Heart left ventricle (tissue), 16 donors: Measurements from ENCODE around the gene SPAG7. TPM values are rescaled to one million over a fixed set of nuclear protein-coding genes. Genes with fewer than 3 reads are reported as not detected.

Source experiments
- ATAC-seq, 4 donors: fragments of 200-7000 bp; cut with Tn5 transposase; one replicate each; pipeline ENCODE4 v1.9.1; 2020 to 2022; ENCODE audit warnings: moderate library complexity in 4 of 4, mild to moderate bottlenecking in 3 of 4, moderate number of reproducible peaks in 1 of 4
- DNase-seq, 5 donors: peaks; one replicate each; pipeline ENCODE4 v3.0.0-alpha.2; 2020
- H3K27ac ChIP-seq, 12 donors: fragments of 200-600 bp; sonication (generic) in 4 of 12; one replicate each; pipeline versions ENCODE4 v1.5.0 to v1.8.0; 2016 to 2022; ENCODE audit warnings: mild to moderate bottlenecking in 2 of 12
- H3K27me3 ChIP-seq, 9 donors: fragments of 200-600 bp; sonication (generic) in 2 of 9; one replicate each; pipeline versions ENCODE4 v1.5.1 to v1.8.0; 2016 to 2022; ENCODE audit warnings: mild to moderate bottlenecking in 3 of 9
- H3K36me3 ChIP-seq, 9 donors: fragments of 200-600 bp; sonication (generic) in 2 of 9; one replicate each; pipeline versions ENCODE4 v1.5.0 to v1.8.0; 2018 to 2022; ENCODE audit warnings: mild to moderate bottlenecking in 2 of 9
- H3K4me1 ChIP-seq, 12 donors: fragments of 200-600 bp; sonication (generic) in 4 of 12; one replicate each; pipeline versions ENCODE4 v1.5.0 to v1.8.0; 2016 to 2022; ENCODE audit warnings: mild to moderate bottlenecking in 3 of 12
- H3K4me3 ChIP-seq, 12 donors: fragments of 200-600 bp; sonication (generic) in 4 of 12; one replicate each; pipeline versions ENCODE4 v1.5.0 to v1.8.0; 2017 to 2022; ENCODE audit warnings: mild to moderate bottlenecking in 9 of 12, moderate library complexity in 4 of 12
- H3K9me3 ChIP-seq, 12 donors: fragments of 200-600 bp; sonication (generic) in 4 of 12; one replicate each; pipeline versions ENCODE4 v1.5.0 to v1.8.0; 2016 to 2022; ENCODE audit warnings: mild to moderate bottlenecking in 1 of 12
- POLR2A ChIP-seq, 2 donors: fragments of 450-650 bp; IDR thresholded peaks; one replicate each; pipeline ENCODE4 v1.6.1; 2017; ENCODE audit warnings: antibody characterized with exemption in 2 of 2, mild to moderate bottlenecking in 2 of 2, moderate library complexity in 2 of 2
- WGBS, 4 donors: extraction: QIAGEN DNeasy Blood & Tissue Kit in 2 of 4; methylation state at CpG; one replicate each; pipeline versions ENCODE4 v1.1.5 to v1.1.7; 2013 to 2018; 5-methylcytosine and 5-hydroxymethylcytosine counted together
- intact Hi-C, 10 donors: fragments of 100-400 bp; cut with DNase I; formaldehyde crosslinking; loops; one replicate each; pipeline versions ENCODE4 v1.11.1 to v1.14.2; 2022
- polyA plus RNA-seq, 2 donors: library from polyadenylated mRNA; stranded (reverse); fragments of 200-250 nt; gene quantifications; one replicate each; pipeline ENCODE4 v1.2.3, GENCODE V29; 2013
- total RNA-seq, 9 donors: library from RNA; depleted of rRNA in 2 of 9; stranded (reverse); fragments of >200 nt in 2 of 9; fragmentation: NEBNext Ultra II Directional in 3 of 9; extraction: Animal tissue kit (Norgen Biotek cat#: 25700) in 3 of 9; gene quantifications; one replicate each; pipeline versions ENCODE4 v1.1.0 to v1.2.4, GENCODE V29; 2016 to 2023
- TF ChIP-seq, protein P1 (sequence below), 12 donors: fragments of 200-600 bp; sonication (generic) in 4 of 12; IDR thresholded peaks; one replicate each; pipeline versions ENCODE4 v1.5.0 to v1.8.0; 2018 to 2022; ENCODE audit warnings: antibody characterized with exemption in 12 of 12, mild to moderate bottlenecking in 5 of 12
- donor health status: ischemic (EF 13 %, LVEDD 7.1; RV severe dilation, severe dysfunction).
- donor health status: healthy with polysubstance abuse.
- donor health status: DM: no; HTN: yes; CAD: no.
- donor health status: DM: no; HTN: no; CAD: no.
- donor health status: ischemic (EF 25% LVEDD 6.9; RV normal size, moderate dysfunction).
- donor health status: ischemic (EF 25% LVEDD 5.7; RV mildly dilated, moderate dysfunction).
- donor health status: healthy.
- donor health status: DM: yes; HTN: yes; CAD: no.
- donor health status: ischemic (EF 35%, LVEDD 5.7; RV mildly dilated, moderate dysfunction).
- donor health status: nonischemic (EF 11% LVEDD 7.7; RV severe dilation, severe dysfunction).
- donor health status: DM: yes; HTN: yes; CAD: no.
- donor health status: PGD.
- donor health status: ischemic (EF 29% LVEDD 5.4; RV normal size, mild dysfunction).
- donor health status: nonischemic (EF 23%, LVEDD 6.1; RV moderate dilation, normal function).

Gene SPAG7
- total and polyA plus RNA-seq, 11 donors: 88.7 to 192 (median 125) TPM

DNA sequence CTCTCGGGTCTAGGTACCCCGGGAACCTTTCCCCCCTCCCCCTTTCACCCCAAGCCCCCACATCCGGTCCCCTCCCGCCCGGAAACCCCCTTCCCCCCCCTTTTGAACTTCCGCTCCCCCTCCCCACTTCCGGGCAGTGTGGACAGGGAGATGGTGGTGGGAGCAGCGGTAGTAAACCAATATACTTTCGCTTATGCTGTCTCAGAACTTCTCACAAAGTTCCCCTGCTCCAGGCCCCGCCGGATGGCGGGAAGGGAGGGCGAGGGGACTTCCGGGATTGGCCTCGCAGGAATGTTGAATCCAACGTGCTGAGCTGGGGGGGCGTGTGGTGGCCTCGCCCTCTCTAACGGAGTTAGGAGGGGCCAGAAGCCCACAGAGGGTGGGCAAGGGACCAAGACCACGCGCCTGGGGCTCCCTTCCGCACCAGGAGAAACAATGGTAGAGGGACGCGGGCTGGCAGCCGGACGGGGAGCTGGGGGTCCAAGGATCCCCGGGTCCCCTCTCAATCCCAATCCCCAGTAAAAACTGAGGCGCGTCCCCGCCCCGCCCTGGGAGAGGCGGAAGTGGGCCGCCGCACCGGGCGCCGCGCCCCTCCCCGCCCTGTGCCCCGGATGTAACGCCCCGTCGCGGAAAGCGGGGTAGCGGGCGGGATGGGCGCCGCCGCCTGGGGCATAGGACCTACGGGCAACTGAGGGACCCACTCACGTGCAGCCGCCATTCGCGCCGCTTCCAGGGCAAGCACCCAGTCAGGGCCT lies 20.0 kb downstream of the SPAG7 start:
- H3K27ac ChIP-seq: peak overlapping the region; percentile 69 to 100 (median 99)
- intact Hi-C loops: loop anchor here in 4 of 10 donors (1.0 to 5.0 kb wide), 4 partner anchors 7 to 49 kb away; partner anchors contain the start of genes RNF167 (in 2 of the 4), SLC25A11 (in 2 of the 4), SPAG7 (in 2 of the 4) and CAMTA2 (in 1 of the 4)
- no peaks in the 10 kb centered on the region for H3K9me3 ChIP-seq
- TF ChIP-seq, protein P1, sequence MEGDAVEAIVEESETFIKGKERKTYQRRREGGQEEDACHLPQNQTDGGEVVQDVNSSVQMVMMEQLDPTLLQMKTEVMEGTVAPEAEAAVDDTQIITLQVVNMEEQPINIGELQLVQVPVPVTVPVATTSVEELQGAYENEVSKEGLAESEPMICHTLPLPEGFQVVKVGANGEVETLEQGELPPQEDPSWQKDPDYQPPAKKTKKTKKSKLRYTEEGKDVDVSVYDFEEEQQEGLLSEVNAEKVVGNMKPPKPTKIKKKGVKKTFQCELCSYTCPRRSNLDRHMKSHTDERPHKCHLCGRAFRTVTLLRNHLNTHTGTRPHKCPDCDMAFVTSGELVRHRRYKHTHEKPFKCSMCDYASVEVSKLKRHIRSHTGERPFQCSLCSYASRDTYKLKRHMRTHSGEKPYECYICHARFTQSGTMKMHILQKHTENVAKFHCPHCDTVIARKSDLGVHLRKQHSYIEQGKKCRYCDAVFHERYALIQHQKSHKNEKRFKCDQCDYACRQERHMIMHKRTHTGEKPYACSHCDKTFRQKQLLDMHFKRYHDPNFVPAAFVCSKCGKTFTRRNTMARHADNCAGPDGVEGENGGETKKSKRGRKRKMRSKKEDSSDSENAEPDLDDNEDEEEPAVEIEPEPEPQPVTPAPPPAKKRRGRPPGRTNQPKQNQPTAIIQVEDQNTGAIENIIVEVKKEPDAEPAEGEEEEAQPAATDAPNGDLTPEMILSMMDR (IDR thresholded peaks at IDR 0.05): no peak
- peak in 3 of 4 donors; percentile 27 to 32 (median 27) for ATAC-seq
- DNase-seq: peak; percentile 60 to 85 (median 70)
- H3K4me3 ChIP-seq: peak overlapping the region; percentile 73 to 100 (median 98)
- WGBS, 4 donors: 0 to 2% (median 1%) methylated on average over 16 to 56 of the region's 56 CpGs
- peaks cover 0 to 44% (median 41%) of the 10 kb centered on the region in 9 donors for H3K36me3 ChIP-seq
- no peaks in the 10 kb centered on the region for H3K27me3 ChIP-seq
- peaks cover 11 to 75% (median 48%) of the 10 kb centered on the region in 12 donors for H3K4me1 ChIP-seq

DNA sequence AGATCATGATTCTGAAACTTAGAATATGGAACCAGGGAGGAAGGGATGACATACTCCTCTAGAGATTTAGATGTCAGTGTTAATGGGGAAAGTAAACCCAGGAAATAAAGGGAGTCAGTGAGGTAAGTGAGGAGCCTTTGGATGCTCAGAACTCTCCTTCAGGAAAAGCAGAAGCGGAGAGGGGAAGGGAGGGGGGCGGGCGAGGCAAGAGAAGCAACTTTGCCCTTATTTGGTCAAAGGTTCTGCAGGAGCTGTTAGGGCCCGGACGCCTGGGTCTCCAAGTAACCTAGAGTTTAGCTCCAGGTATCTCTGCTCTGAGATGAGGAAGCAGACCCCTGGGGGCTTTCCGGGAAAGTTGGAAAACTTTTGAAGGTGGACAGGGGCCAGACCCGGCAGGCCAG lies 20.6 kb downstream of the SPAG7 start:
- intact Hi-C loops: loop anchor here in 1 of 10 donors (5.0 kb wide), 1 partner anchor 40 kb away; the partner anchor contains the start of gene CAMTA2
- DNase-seq: peak in 2 of 5 donors; percentile 30 to 50
- TF ChIP-seq POLR2A (IDR thresholded peaks at IDR 0.05): no peak
- TF ChIP-seq, protein P1 (IDR thresholded peaks at IDR 0.05): no peak
- peak overlapping the region; percentile 73 to 100 (median 98) for H3K4me3 ChIP-seq
- ATAC-seq: no peak
- 3 to 13% (median 6%) methylated on average over 7 of the region's 7 CpGs for WGBS, 4 donors
- H3K36me3 ChIP-seq: peaks cover 0 to 50% (median 46%) of the 10 kb centered on the region in 9 donors
- peaks cover 11 to 73% (median 47%) of the 10 kb centered on the region in 12 donors for H3K4me1 ChIP-seq
- peak overlapping the region; percentile 69 to 100 (median 99) for H3K27ac ChIP-seq
- H3K27me3 ChIP-seq: no peaks in the 10 kb centered on the region
- no peaks in the 10 kb centered on the region for H3K9me3 ChIP-seq

DNA sequence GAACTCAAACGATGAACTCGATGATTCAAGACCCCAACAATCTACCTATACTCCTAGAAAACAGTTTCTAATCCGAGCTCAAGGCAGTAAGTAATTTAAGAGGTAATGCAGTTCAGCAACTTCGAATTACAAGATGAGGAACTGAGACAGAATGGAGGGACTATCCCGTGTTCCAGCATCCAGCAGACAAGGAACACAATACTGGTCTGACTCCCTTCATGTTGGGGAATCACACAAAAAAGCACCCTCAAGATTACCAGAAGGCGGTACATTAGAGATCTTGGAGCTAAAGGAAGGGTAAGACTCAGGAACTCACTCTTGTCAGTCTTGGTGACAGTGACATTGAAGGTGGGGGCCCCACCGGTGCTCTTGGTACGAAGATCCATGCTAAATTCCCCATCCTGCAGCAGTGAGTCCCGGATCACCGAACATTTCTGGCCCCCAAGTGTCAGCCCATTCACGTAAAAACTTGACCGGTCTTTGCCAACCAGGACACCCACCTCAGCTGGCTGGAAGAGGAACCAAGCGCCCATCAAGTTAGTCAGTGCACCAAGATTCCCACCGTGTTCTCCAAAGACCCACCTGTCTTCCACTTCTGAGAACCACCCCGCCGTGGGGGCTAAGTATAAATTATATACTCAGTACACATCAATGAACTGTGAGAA lies 21.2 kb downstream of the SPAG7 start:
- H3K9me3 ChIP-seq: no peaks in the 10 kb centered on the region
- no peaks in the 10 kb centered on the region for H3K27me3 ChIP-seq
- H3K36me3 ChIP-seq: peaks cover 0 to 55% (median 49%) of the 10 kb centered on the region in 9 donors
- peak overlapping the region in 11 of 12 donors; percentile 96 to 100 (median 99) for H3K27ac ChIP-seq
- H3K4me3 ChIP-seq: peak overlapping the region in 10 of 12 donors; percentile 76 to 100 (median 98)
- DNase-seq (peak in 1 of 5 donors; percentile 16), ATAC-seq (no peak)
- 37 to 43% (median 39%) methylated on average over 16 of the region's 16 CpGs for WGBS, 4 donors
- TF ChIP-seq, protein P1 (IDR thresholded peaks at IDR 0.05): no peak
- TF ChIP-seq POLR2A (IDR thresholded peaks at IDR 0.05): no peak
- peaks cover 14 to 75% (median 50%) of the 10 kb centered on the region in 12 donors for H3K4me1 ChIP-seq
- intact Hi-C loops: loop anchor here in 1 of 10 donors (5.0 kb wide), 1 partner anchor 41 kb away; the partner anchor contains the start of gene CAMTA2

DNA sequence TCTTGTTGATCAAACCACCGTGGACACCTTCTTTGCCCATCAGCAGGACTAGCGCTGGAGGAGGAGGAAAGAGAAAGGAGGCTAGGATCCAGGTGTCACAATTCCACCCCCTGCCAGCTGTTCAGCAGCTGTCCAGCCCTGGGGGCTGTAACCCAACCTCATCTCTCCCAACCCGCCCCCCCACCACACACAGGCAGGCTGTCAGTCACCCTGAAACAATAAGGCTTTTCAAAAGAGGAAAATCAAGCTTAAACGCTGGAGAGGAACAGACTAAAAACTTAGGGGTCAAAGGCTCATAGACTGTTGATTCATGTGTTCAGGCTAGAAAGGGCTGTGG lies 21.7 kb downstream of the SPAG7 start:
- Histone ChIP-seq H3K27me3 (no peaks in the 10 kb centered on the region), H3K27ac (peak overlapping the region in 6 of 12 donors; percentile 66 to 100 (median 99)), H3K36me3 (peaks cover 0 to 56% (median 49%) of the 10 kb centered on the region in 9 donors), H3K4me1 (peaks cover 15 to 76% (median 54%) of the 10 kb centered on the region in 12 donors), H3K4me3 (peak overlapping the region in 8 of 12 donors; percentile 76 to 100 (median 98)), H3K9me3 (no peaks in the 10 kb centered on the region)
- intact Hi-C loops: loop anchor here in 1 of 10 donors (5.0 kb wide), 1 partner anchor 41 kb away; the partner anchor contains the start of gene CAMTA2
- ATAC-seq (no peak), DNase-seq (no peak)
- no peak for TF ChIP-seq POLR2A (IDR thresholded peaks at IDR 0.05)
- TF ChIP-seq, protein P1 (IDR thresholded peaks at IDR 0.05): no peak
- WGBS, 4 donors: 44 to 53% (median 48%) methylated on average over 4 of the region's 4 CpGs
